GM21360 (cell line): ENCODE data around the gene SEZ6.

Experiments
- ATAC-seq: cut with Tn5 transposase; IDR thresholded peaks from one replicate; pipeline ENCODE4 v1.9.1; 2021; ENCODE audit warnings: mild to moderate bottlenecking, moderate library complexity; ENCODE audit not compliant: unreplicated experiment

Gene SEZ6

GRCh38 chr17:29005936-29006511 is at the start of gene SEZ6:
SEZ6 (minus strand) TSS chr17:29006033; CDS start chr17:29005869, 164 bp downstream.
- no peak for ATAC-seq

- ATAC-seq = no peak
Observed at GRCh38 chr17:29054835-29055234, 49.0 kb upstream of the SEZ6 start.

- ATAC-seq = no peak
Observed at GRCh38 chr17:29051731-29052130, 45.9 kb upstream of the SEZ6 start.

GRCh38 chr17:29051194-29051593 is 45.4 kb upstream of the SEZ6 start:
- ATAC-seq = no peak

- no peak for ATAC-seq
Observed at GRCh38 chr17:29050176-29050575, 44.3 kb upstream of the SEZ6 start.

- ATAC-seq = no peak
Observed at GRCh38 chr17:29049541-29050145, 43.8 kb upstream of the SEZ6 start.

- no peak for ATAC-seq
Observed at GRCh38 chr17:29048440-29049368, 42.9 kb upstream of the SEZ6 start.

GRCh38 chr17:29046473-29046839 is 40.6 kb upstream of the SEZ6 start:
- no peak for ATAC-seq

GRCh38 chr17:29045734-29046472 is 40.1 kb upstream of the SEZ6 start:
- ATAC-seq = no peak

- ATAC-seq = no peak
Observed at GRCh38 chr17:29045026-29045425, 39.2 kb upstream of the SEZ6 start.

GRCh38 chr17:29043539-29044145 is 37.8 kb upstream of the SEZ6 start:
- no peak for ATAC-seq

GRCh38 chr17:29042679-29043538 is 37.1 kb upstream of the SEZ6 start, which contains the start of gene PIPOX:
PIPOX (plus strand) TSS chr17:29043141; CDS start chr17:29043226, 85 bp downstream.
- ATAC-seq = no peak

GRCh38 chr17:29042026-29042678 is 36.3 kb upstream of the SEZ6 start:
- ATAC-seq = no peak

- ATAC-seq = no peak
Observed at GRCh38 chr17:29041571-29041970, 35.7 kb upstream of the SEZ6 start.

- ATAC-seq = no peak
Observed at GRCh38 chr17:29041091-29041490, 35.3 kb upstream of the SEZ6 start.

GRCh38 chr17:29039764-29040598 is 34.1 kb upstream of the SEZ6 start:
- ATAC-seq = no peak

GRCh38 chr17:29038085-29038795 is 32.4 kb upstream of the SEZ6 start:
- ATAC-seq = no peak

GRCh38 chr17:29037739-29038084 is 31.9 kb upstream of the SEZ6 start:
- no peak for ATAC-seq
